Immature natural killer cell (primary cell): ENCODE results near the gene CMC1. TPM values are rescaled to one million over a fixed set of nuclear protein-coding genes. Genes with fewer than 3 reads are reported as not detected.
"Not testable (repeated sequence)": the region's sequence is repeated elsewhere in the genome, so short reads cannot be mapped to it uniquely, and the experiment has no call there.

ENCODE experiments used
- DNase-seq, 3 donors: peaks; one replicate each; pipeline ENCODE4 v3.0.0; 2022; ENCODE audit warnings: mixed read lengths in 1 of 3
- H3K27ac Mint-ChIP-seq, 6 donors: one replicate each; pipeline ENCODE4 v1.8.0; 2020; ENCODE audit warnings: mixed read lengths in 6 of 6, mild to moderate bottlenecking in 5 of 6, inconsistent platforms in 4 of 6, moderate library complexity in 3 of 6
- H3K27me3 Mint-ChIP-seq, 3 donors: one replicate each; pipeline ENCODE4 v1.8.0; 2020 to 2021; ENCODE audit warnings: low read depth in 3 of 3, mild to moderate bottlenecking in 3 of 3, mixed read lengths in 3 of 3, moderate library complexity in 3 of 3, inconsistent platforms in 1 of 3
- H3K36me3 Mint-ChIP-seq, 3 donors: one replicate each; pipeline ENCODE4 v1.8.0; 2020; ENCODE audit warnings: mixed read lengths in 3 of 3, inconsistent platforms in 2 of 3, mild to moderate bottlenecking in 2 of 3
- H3K4me1 Mint-ChIP-seq, 2 donors: one replicate each; pipeline ENCODE4 v1.8.0; 2020; ENCODE audit warnings: inconsistent platforms in 2 of 2, mild to moderate bottlenecking in 2 of 2, mixed read lengths in 2 of 2, moderate library complexity in 1 of 2
- H3K4me3 Mint-ChIP-seq, 5 donors: one replicate each; pipeline ENCODE4 v1.8.0; 2020; ENCODE audit warnings: mild to moderate bottlenecking in 5 of 5, mixed read lengths in 5 of 5, inconsistent platforms in 3 of 5, moderate library complexity in 3 of 5
- H3K9me3 Mint-ChIP-seq, 6 donors: one replicate each; pipeline ENCODE4 v1.8.0; 2020; ENCODE audit warnings: mild to moderate bottlenecking in 6 of 6, mixed read lengths in 6 of 6, inconsistent platforms in 4 of 6, moderate library complexity in 3 of 6
- polyA plus RNA-seq, 3 donors: library from polyadenylated mRNA; unstranded; fragments of 300-500 nt; fragmentation: Illumina TruSeq; gene quantifications; one replicate each; pipeline ENCODE4 v1.2.3, GENCODE V29; 2021

The CMC1 gene
- polyA plus RNA-seq, 3 donors from 2014 or later, result 471 to 902 (median 536) TPM

- no peak for DNase-seq
- H3K4me3 Mint-ChIP-seq, result peak overlapping the region; percentile 64 to 86 (median 76)
- no peaks in the 10 kb centered on the region for H3K9me3 Mint-ChIP-seq
- peaks cover 0 to 5% (median 4%) of the 10 kb centered on the region in 3 donors for H3K27me3 Mint-ChIP-seq
- peak overlapping the region; percentile 33 to 88 (median 82) for H3K27ac Mint-ChIP-seq
- peaks cover 52 to 63% of the 10 kb centered on the region in 2 donors for H3K4me1 Mint-ChIP-seq
- H3K36me3 Mint-ChIP-seq, result no peaks in the 10 kb centered on the region
Observed at GRCh38 chr3:28253040-28253715, 11.8 kb downstream of the CMC1 start.

GRCh38 chr3:28262001-28262400, 20.6 kb downstream of the CMC1 start:
- Mint-ChIP-seq H3K4me3 (no peak overlapping the region), H3K27me3 (no peaks in the 10 kb centered on the region), H3K36me3 (peaks cover 12 to 27% (median 26%) of the 10 kb centered on the region in 3 donors), H3K4me1 (peaks cover 4 to 24% of the 10 kb centered on the region in 2 donors), H3K27ac (no peak overlapping the region), H3K9me3 (no peaks in the 10 kb centered on the region)
- DNase-seq, result no peak

- H3K36me3 Mint-ChIP-seq, result peaks cover 25 to 32% (median 32%) of the 10 kb centered on the region in 3 donors
- no peak for DNase-seq
- no peak overlapping the region for H3K27ac Mint-ChIP-seq
- no peak overlapping the region for H3K4me3 Mint-ChIP-seq
- peaks cover 0 to 3% (median 0%) of the 10 kb centered on the region in 3 donors for H3K27me3 Mint-ChIP-seq
- H3K4me1 Mint-ChIP-seq, result peaks cover 6 to 28% of the 10 kb centered on the region in 2 donors
- peaks cover 0 to 2% (median 0%) of the 10 kb centered on the region in 6 donors for H3K9me3 Mint-ChIP-seq
Observed at GRCh38 chr3:28265641-28266040, 24.2 kb downstream of the CMC1 start.

- H3K27ac Mint-ChIP-seq, result no peak overlapping the region
- H3K4me1 Mint-ChIP-seq, result peaks cover 13 to 26% of the 10 kb centered on the region in 2 donors
- DNase-seq, result no peak
- H3K27me3 Mint-ChIP-seq, result peaks cover 0 to 3% (median 0%) of the 10 kb centered on the region in 3 donors
- peaks cover 6 to 10% (median 9%) of the 10 kb centered on the region in 6 donors for H3K9me3 Mint-ChIP-seq
- H3K36me3 Mint-ChIP-seq, result peaks cover 38 to 43% (median 42%) of the 10 kb centered on the region in 3 donors
- H3K4me3 Mint-ChIP-seq, result no peak overlapping the region
Observed at GRCh38 chr3:28267984-28268849, 26.8 kb downstream of the CMC1 start.

GRCh38 chr3:28268989-28269388, 27.6 kb downstream of the CMC1 start:
- Mint-ChIP-seq H3K9me3 (peaks cover 14 to 18% (median 17%) of the 10 kb centered on the region in 6 donors), H3K4me1 (peaks cover 14 to 26% of the 10 kb centered on the region in 2 donors), H3K27ac (no peak overlapping the region), H3K4me3 (no peak overlapping the region), H3K36me3 (peaks cover 40 to 44% (median 43%) of the 10 kb centered on the region in 3 donors), H3K27me3 (peaks cover 0 to 3% (median 0%) of the 10 kb centered on the region in 3 donors)
- peak in 1 of 3 donors; percentile 22 for DNase-seq

- not testable (repeated sequence) for DNase-seq, H3K27ac Mint-ChIP-seq, H3K27me3 Mint-ChIP-seq, H3K4me3 Mint-ChIP-seq
- Mint-ChIP-seq H3K36me3 (peaks cover 42 to 47% (median 44%) of the 10 kb centered on the region in 3 donors), H3K4me1 (peaks cover 16 to 26% of the 10 kb centered on the region in 2 donors), H3K9me3 (peaks cover 20 to 27% (median 23%) of the 10 kb centered on the region in 6 donors)
Observed at GRCh38 chr3:28269884-28270283, 28.5 kb downstream of the CMC1 start.

- H3K4me1 Mint-ChIP-seq, result peaks cover 31 to 42% of the 10 kb centered on the region in 2 donors
- H3K4me3 Mint-ChIP-seq, result no peak overlapping the region
- DNase-seq, result no peak
- peak overlapping the region in 1 of 6 donors; percentile 46 for H3K27ac Mint-ChIP-seq
- peaks cover 0 to 5% (median 0%) of the 10 kb centered on the region in 3 donors for H3K27me3 Mint-ChIP-seq
- H3K36me3 Mint-ChIP-seq, result peaks cover 41 to 64% (median 57%) of the 10 kb centered on the region in 3 donors
- H3K9me3 Mint-ChIP-seq, result peaks cover 20 to 27% (median 24%) of the 10 kb centered on the region in 6 donors
Observed at GRCh38 chr3:28273837-28274236, 32.4 kb downstream of the CMC1 start.

GRCh38 chr3:28278918-28279317, 37.5 kb downstream of the CMC1 start:
- Mint-ChIP-seq H3K27ac (no peak overlapping the region), H3K36me3 (peaks cover 14 to 32% (median 23%) of the 10 kb centered on the region in 3 donors), H3K9me3 (peaks cover 4 to 10% (median 8%) of the 10 kb centered on the region in 6 donors), H3K4me1 (peaks cover 22 to 34% of the 10 kb centered on the region in 2 donors), H3K27me3 (peaks cover 0 to 2% (median 0%) of the 10 kb centered on the region in 3 donors), H3K4me3 (no peak overlapping the region)
- DNase-seq, result no peak

GRCh38 chr3:28279770-28280169, 38.4 kb downstream of the CMC1 start:
- Mint-ChIP-seq H3K36me3 (peaks cover 7 to 25% (median 15%) of the 10 kb centered on the region in 3 donors), H3K27me3 (no peaks in the 10 kb centered on the region), H3K9me3 (peaks cover 0 to 2% (median 1%) of the 10 kb centered on the region in 6 donors), H3K4me3 (no peak overlapping the region), H3K4me1 (peaks cover 20 to 34% of the 10 kb centered on the region in 2 donors), H3K27ac (no peak overlapping the region)
- no peak for DNase-seq

GRCh38 chr3:28280781-28281180, 39.4 kb downstream of the CMC1 start:
- no peaks in the 10 kb centered on the region for H3K9me3 Mint-ChIP-seq

GRCh38 chr3:28286595-28286994, 45.2 kb downstream of the CMC1 start:
- Mint-ChIP-seq H3K4me1 (peaks cover 41 to 49% of the 10 kb centered on the region in 2 donors), H3K9me3 (no peaks in the 10 kb centered on the region), H3K27me3 (no peaks in the 10 kb centered on the region), H3K27ac (peak overlapping the region; percentile 43 to 86 (median 82)), H3K4me3 (peak overlapping the region; percentile 46 to 85 (median 65)), H3K36me3 (peaks cover 0 to 3% (median 0%) of the 10 kb centered on the region in 3 donors)
- DNase-seq, result peak; percentile 41 to 46 (median 42)

More at GRCh38 chr3:28280781-28281180, 39.4 kb downstream of the CMC1 start:
- Mint-ChIP-seq H3K4me1 (peaks cover 27 to 42% of the 10 kb centered on the region in 2 donors), H3K27me3 (no peaks in the 10 kb centered on the region), H3K4me3 (no peak overlapping the region), H3K27ac (no peak overlapping the region), H3K36me3 (peaks cover 0 to 16% (median 8%) of the 10 kb centered on the region in 3 donors)
- DNase-seq, result no peak

- Mint-ChIP-seq H3K9me3 (no peaks in the 10 kb centered on the region), H3K4me3 (peak overlapping the region; percentile 46 to 85 (median 65)), H3K27ac (peak overlapping the region; percentile 43 to 86 (median 82)), H3K27me3 (no peaks in the 10 kb centered on the region), H3K4me1 (peaks cover 46 to 54% of the 10 kb centered on the region in 2 donors), H3K36me3 (peaks cover 0 to 3% (median 0%) of the 10 kb centered on the region in 3 donors)
- no peak for DNase-seq
Observed at GRCh38 chr3:28287046-28287445, 45.6 kb downstream of the CMC1 start.

- peaks cover 0 to 6% (median 6%) of the 10 kb centered on the region in 3 donors for H3K27me3 Mint-ChIP-seq
- H3K4me1 Mint-ChIP-seq, result peaks cover 58 to 70% of the 10 kb centered on the region in 2 donors
- peaks cover 0 to 13% (median 0%) of the 10 kb centered on the region in 3 donors for H3K36me3 Mint-ChIP-seq
- H3K27ac Mint-ChIP-seq, result peak overlapping the region; percentile 85 to 97 (median 88)
- H3K4me3 Mint-ChIP-seq, result peak overlapping the region; percentile 30 to 89 (median 88)
- H3K9me3 Mint-ChIP-seq, result no peaks in the 10 kb centered on the region
- DNase-seq, result peak in 1 of 3 donors; percentile 29
Observed at GRCh38 chr3:28290863-28291300, 49.5 kb downstream of the CMC1 start.
